GM19035 (cell line): ENCODE results near the gene MGAT1.
"Not testable (repeated sequence)": the region's sequence is repeated elsewhere in the genome, so short reads cannot be mapped to it uniquely, and the experiment has no call there.

Experiments used
- ATAC-seq: cut with Tn5 transposase; IDR thresholded peaks from one replicate; pipeline ENCODE4 v1.9.1; 2021; ENCODE audit not compliant: unreplicated experiment

MGAT1 gene

DNA sequence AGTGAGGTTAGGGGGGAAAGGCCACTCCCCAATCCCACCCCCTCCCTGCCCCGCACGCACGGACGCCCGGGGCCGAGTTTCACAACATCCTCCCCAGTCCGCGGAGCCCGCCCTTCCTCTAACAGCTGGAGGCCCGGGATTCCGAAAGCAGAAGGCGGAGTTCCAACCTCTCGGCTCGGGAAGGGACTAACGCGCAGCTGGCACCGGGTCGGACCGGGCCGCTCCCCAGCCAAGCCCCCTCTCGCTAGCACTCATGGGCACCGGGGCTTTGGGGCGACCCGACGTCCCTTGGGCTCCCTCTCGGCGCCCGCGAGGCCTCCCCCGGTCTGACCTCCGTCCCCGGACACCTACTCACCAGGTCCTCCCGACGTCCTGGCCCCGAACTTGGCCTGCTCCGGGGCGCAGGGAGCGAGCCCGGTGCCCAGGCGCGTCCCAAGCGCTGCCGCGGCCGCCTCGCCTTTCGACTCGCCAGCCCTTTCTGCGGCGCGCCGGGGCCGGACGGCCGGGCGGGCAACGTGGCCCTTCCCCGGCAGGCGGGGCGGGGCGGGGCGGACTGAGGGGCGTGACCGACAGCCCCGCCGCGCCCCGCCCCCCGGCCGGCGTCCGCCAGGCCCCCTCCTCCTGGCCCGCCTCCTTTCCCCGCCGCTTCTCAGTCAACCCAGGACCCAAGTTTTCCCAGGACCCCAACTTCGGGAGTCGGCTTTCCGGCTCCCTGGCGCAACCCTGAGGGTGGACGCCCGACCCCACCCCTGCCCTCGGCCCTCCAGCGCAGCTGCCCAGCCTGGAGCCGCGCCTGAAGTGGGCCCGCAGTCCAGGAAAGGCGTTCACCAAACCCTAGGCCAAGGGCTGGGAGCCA, at the start of gene MGAT1:
Gene MGAT1 (minus strand): TSS at position 482 of the 856 bp plus-strand sequence. CDS start 9,835 bp downstream, outside the sequence.
- ATAC-seq = peak; percentile 39

DNA sequence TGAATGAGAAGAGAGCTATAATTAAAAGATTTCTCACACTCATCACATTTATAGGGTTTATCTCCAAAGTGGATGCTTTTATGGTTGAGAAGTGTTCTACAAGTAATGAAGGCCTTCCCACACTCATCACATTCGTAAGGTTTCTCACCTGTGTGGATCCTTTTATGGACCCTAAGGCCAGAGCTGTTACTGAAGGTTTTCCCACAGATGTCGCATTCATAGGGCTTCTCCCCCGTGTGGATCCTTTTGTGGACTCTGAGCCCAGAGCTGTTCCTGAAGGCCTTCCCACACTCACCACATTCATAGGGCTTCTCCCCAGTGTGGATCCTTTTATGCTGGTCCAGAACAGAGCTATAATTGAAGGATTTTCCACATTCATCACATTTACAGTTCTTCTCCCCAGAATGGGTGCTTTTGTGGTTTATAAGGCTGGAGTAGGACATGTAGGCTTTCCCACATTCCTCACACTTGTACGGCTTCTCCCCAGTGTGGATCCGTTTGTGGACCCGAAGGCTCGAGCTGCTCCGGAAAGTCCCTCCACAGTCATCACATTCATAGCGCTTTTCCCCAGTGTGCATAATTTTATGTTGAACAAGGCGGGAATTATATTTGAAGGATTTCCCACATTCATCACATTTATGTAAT, 48.0 kb upstream of the MGAT1 start:
- ATAC-seq = no peak

- ATAC-seq = no peak
Observed at GRCh38 chr5:180849827-180850226, 47.2 kb upstream of the MGAT1 start.

- no peak for ATAC-seq
Observed at GRCh38 chr5:180848878-180849277, 46.3 kb upstream of the MGAT1 start.

DNA sequence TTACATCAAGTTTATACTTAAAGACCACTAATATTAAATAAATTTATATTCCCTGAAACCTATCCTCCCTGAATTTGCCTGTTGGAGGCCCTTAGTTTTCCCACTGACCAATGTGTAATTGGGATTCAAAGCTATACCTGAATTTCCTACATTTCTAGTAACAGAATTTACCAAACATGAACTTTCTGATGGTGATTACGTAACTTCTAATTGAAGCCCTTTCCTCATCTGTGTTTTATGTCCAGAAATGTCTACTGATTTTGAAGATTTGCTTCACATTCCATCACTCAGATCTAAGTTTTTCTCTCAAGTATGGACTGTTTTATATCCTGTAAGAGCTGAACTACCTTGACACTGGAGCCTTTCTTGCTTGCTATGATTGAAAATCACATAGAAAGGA, 45.7 kb upstream of the MGAT1 start:
- no peak for ATAC-seq

GRCh38 chr5:180847026-180847425, 44.4 kb upstream of the MGAT1 start:
- no peak for ATAC-seq

GRCh38 chr5:180844858-180845257, 42.3 kb upstream of the MGAT1 start:
- ATAC-seq = no peak

DNA sequence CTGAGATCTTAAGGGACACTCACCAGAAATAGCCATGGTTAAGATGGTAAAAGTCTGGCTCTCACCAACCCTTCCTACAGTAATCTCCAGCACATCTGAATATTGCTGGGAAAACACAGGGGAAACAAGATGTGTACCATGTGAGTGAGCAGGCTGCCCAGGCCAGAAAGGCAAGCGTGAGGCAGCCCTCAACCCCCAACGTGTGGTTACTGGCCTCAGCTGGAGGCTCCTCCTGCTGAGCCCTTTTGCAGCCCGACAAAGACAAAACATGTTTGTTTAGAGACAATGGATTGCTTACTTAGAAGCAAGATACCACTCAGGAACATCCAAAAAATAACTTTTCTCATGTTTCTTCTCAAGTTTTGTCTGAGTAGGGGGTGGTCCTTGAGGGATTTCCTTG, 41.8 kb upstream of the MGAT1 start:
- no peak for ATAC-seq

DNA sequence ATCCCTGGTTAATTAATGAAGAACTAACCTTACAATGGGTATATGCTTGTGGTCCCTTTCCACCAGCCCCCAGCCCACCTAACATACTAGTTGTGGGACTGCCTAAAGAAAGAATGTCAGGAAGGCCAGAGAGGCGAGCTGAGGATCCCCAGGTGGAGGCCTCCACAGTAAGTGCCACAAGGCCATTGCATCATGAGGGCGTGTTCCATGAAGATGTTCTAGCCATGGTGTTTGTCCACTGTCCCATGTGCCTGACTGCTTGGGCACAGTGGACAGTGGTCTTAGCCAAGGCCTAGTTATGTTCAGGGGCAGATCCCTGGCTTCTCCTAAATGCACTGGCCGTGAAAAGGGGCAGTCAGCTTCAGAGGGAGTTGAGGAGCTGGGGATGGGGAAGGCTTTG, 37.3 kb upstream of the MGAT1 start:
- no peak for ATAC-seq

GRCh38 chr5:180839227-180839626, 36.6 kb upstream of the MGAT1 start:
- no peak for ATAC-seq

- no peak for ATAC-seq
Observed at GRCh38 chr5:180837478-180837877, 34.9 kb upstream of the MGAT1 start.

- peak; percentile 43 for ATAC-seq
Observed at GRCh38 chr5:180832638-180833068, 30.0 kb upstream of the MGAT1 start.

DNA sequence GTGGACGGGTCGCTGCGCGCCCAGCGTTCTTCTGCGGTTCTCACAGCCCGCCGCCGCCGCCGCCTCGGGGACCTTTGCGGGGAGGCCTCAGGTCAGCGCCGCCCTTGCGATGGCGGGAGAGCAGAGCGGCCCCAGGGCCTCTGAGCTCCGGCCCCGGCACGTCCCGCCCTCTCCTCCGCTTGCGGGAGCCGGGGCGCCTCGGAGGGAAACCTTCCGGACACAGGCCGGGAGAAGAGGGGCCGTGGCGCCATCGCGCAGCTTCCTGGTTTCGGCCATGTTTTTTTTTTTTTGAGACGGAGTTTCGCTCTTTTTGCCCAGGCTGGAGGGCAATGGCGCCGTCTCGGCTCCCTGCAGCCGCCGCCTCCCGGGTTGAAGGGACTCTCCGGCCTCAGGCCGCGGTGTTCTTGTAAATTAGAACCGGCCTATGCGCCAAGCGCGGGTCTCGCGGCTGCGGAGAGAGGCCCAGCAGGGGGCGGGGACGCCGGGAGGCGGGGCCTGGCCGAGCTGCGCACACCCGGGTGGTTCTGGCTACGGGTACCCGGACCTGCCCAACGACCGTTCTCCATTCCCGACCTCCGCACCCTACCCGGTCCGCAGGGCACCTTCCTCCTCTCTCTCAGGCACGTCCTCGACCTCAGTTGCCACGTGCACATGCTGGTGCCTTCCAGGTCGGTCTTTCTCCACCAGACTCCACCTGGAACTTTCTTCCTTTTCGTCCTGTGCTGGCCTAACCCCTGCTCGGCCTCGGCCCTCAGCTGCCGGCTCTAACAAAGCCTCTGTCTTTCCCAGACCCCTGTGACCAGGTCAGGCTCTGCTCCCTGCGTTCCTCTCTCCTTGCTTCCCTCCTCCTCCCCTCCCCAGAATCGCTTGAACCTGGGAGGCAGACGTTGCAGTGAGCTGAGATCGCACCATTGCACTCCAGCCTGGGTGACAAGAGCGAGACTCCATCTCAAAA, 28.8 kb upstream of the MGAT1 start:
- ATAC-seq = peak; percentile 76

DNA sequence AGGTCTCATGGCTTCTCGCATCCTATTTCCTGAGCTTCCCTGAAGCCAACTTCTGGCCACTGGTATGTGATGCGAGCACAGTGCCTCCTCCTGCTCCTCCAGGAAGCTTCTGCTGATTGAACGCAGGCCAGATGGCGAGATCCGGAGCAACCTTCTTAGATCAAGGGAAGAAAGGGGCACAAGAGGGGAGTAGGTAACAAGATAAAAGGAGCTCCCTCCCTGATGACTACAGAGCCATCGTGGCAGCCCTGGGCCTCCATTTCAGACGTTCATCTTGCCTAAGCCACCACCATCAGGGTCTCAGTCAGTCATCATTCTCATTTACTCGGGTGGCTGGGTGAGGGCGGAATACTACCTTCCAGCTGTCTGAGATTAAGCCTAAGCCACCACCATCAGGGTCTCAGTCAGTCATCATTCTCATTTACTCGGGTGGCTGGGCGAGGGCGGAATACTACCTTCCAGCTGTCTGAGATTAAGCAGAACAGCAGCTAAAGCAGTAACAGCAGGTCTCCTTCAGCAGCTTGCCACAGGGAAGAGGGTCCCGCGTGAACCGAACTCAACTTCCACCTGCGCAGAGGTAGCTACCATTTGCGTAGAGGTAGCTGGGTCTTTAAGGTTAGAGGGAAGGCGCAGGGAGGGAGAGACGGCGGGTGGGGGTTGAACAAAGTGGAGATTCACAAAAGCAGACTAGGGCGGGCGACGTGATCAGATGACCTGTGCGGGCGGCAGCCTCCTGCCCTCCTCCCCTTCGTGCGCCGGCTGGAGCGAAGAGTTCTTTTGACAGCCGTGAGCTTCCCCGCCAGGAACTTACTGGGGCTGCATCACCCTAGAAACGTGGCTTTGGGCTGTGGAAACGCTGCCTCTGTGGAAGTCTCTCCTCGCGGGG, 27.9 kb upstream of the MGAT1 start:
- peak; percentile 52 for ATAC-seq

- no peak for ATAC-seq
Observed at GRCh38 chr5:180829726-180830125, 27.1 kb upstream of the MGAT1 start.

GRCh38 chr5:180828756-180829531, 26.3 kb upstream of the MGAT1 start:
- ATAC-seq = not testable (repeated sequence)

- ATAC-seq = not testable (repeated sequence)
Observed at GRCh38 chr5:180827374-180827773, 24.8 kb upstream of the MGAT1 start.

DNA sequence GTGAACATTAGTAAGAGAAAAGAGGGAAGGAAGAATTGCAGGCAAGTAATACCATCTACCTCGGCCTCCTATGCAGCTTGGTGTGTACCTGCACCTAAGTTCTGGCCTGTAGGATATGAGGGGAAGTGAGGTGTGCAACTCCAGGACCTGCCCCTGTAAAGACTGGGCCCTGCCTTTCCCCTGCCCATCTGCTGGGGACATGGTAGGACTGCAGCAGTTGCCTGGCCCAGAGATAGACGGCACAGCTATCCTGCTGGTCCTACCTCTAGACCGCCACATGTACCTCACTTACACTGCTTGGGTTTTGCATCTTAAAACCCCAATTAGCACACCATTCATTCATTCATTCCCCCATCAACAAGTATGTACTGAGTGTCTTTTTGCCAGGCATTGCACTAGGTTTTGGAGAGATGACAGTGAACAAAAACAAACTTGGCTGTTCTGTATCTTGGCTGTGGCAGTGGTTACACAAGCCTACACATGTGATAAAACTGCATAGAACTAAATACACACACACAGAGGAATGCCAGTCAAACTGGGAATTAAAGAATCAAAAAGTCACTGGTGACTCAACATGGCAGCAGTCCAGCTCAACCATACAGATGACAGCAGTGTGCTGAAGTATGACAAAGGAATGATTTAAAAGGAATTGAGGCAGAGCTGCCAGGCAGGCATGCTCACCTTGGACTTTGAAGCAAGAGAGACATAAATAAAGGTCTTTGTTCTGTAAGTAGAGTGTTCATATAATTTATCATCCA, 23.3 kb upstream of the MGAT1 start:
- no peak for ATAC-seq
